LoVo (cell line): ENCODE measurements around the gene S100A16.
"Not testable (repeated sequence)": the region's sequence is repeated elsewhere in the genome, so short reads cannot be mapped to it uniquely, and the experiment has no call there.

Experiments
- DNase-seq: peaks from one replicate; pipeline ENCODE4 v3.0.0-alpha.2; 2016; ENCODE audit warnings: low spot score

Gene S100A16

GRCh38 chr1:153585006-153585405 is 27.9 kb downstream of the S100A16 start:
- no peak for DNase-seq

GRCh38 chr1:153583976-153584375 is 29.0 kb downstream of the S100A16 start:
- DNase-seq: no peak

GRCh38 chr1:153583514-153583913 is 29.4 kb downstream of the S100A16 start:
- not testable (repeated sequence) for DNase-seq

- not testable (repeated sequence) for DNase-seq
Observed at GRCh38 chr1:153582836-153583235, 30.1 kb downstream of the S100A16 start.

- no peak for DNase-seq
Observed at GRCh38 chr1:153578936-153579335, 34.0 kb downstream of the S100A16 start.

- DNase-seq: no peak
Observed at GRCh38 chr1:153578490-153578889, 34.4 kb downstream of the S100A16 start.

GRCh38 chr1:153577624-153578051 is 35.3 kb downstream of the S100A16 start:
- no peak for DNase-seq

GRCh38 chr1:153577138-153577537 is 35.8 kb downstream of the S100A16 start:
- DNase-seq: no peak

GRCh38 chr1:153575497-153575896 is 37.4 kb downstream of the S100A16 start:
- not testable (repeated sequence) for DNase-seq

GRCh38 chr1:153575081-153575491 is 37.9 kb downstream of the S100A16 start:
- DNase-seq: not testable (repeated sequence)

GRCh38 chr1:153573351-153573750 is 39.6 kb downstream of the S100A16 start:
- DNase-seq: no peak

GRCh38 chr1:153572569-153573015 is 40.3 kb downstream of the S100A16 start:
- DNase-seq: peak; percentile 81

- DNase-seq: no peak
Observed at GRCh38 chr1:153571706-153572105, 41.2 kb downstream of the S100A16 start.

- no peak for DNase-seq
Observed at GRCh38 chr1:153570874-153571273, 42.1 kb downstream of the S100A16 start.

- DNase-seq: no peak
Observed at GRCh38 chr1:153569465-153569864, 43.5 kb downstream of the S100A16 start.

GRCh38 chr1:153568367-153569099 is 44.4 kb downstream of the S100A16 start:
- peak; percentile 92 for DNase-seq

GRCh38 chr1:153567621-153568366 is 45.1 kb downstream of the S100A16 start:
- DNase-seq: peak; percentile 70

GRCh38 chr1:153566414-153567371 is 46.2 kb downstream of the S100A16 start:
- DNase-seq: peak; percentile 99

- peak; percentile 87 for DNase-seq
Observed at GRCh38 chr1:153565529-153566374, 47.2 kb downstream of the S100A16 start, which contains the start of gene S100A2. Gene S100A2, minus strand, starts transcription at chr1:153565844. Its CDS starts 1,967 bp downstream, at chr1:153563877.

- DNase-seq: no peak
Observed at GRCh38 chr1:153563991-153564390, 48.9 kb downstream of the S100A16 start.

GRCh38 chr1:153563483-153563901 is 49.4 kb downstream of the S100A16 start:
- no peak for DNase-seq
